ENCODE results near the gene TMEM164.

DNA sequence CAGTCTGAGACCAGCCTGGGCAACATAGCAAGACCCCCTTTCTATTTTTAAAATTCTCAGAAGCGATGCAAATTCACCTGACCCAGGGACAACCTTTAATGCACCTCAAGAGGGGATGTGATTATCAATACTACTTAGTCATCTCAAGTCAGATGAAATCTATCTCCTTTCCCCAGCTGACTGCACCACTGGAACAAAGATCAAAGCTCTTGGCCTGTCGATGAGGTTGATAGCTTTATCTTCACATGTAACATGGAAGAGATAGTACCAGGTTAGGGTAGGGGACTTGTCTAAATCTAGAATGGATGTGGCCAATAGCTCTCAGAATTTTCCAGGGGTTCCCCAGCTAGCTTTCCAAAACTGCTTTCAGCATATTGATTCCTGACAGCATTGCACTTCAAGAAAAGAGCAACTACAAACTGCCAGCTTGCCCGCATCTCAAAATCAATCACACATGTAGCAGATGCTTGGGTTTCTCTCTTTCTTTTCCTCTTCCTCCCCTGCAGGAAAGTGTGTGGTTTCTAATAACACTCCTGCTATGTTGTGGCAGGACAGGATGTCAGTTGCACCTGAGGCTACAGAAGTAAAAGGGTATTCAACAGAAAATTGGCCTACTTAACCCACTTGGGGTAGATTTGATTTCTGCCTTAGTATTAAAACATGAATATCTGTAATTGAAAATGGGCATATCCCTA, 12.2 kb upstream of the TMEM164 start:
- no peak for TF ChIP-seq ZFX (IDR thresholded peaks at IDR 0.05)
- TF ChIP-seq, protein P1, sequence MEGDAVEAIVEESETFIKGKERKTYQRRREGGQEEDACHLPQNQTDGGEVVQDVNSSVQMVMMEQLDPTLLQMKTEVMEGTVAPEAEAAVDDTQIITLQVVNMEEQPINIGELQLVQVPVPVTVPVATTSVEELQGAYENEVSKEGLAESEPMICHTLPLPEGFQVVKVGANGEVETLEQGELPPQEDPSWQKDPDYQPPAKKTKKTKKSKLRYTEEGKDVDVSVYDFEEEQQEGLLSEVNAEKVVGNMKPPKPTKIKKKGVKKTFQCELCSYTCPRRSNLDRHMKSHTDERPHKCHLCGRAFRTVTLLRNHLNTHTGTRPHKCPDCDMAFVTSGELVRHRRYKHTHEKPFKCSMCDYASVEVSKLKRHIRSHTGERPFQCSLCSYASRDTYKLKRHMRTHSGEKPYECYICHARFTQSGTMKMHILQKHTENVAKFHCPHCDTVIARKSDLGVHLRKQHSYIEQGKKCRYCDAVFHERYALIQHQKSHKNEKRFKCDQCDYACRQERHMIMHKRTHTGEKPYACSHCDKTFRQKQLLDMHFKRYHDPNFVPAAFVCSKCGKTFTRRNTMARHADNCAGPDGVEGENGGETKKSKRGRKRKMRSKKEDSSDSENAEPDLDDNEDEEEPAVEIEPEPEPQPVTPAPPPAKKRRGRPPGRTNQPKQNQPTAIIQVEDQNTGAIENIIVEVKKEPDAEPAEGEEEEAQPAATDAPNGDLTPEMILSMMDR (conservative IDR thresholded peaks at IDR 0.05): no peak

All from C4-2B (cell line).